Upper lobe of right lung (tissue), 1 donor: ENCODE results near the gene EDN2. TPM values are rescaled to one million over a fixed set of nuclear protein-coding genes. Genes with fewer than 3 reads are reported as not detected.

ENCODE experiments used
- ATAC-seq: fragments of 200-7000 bp; cut with Tn5 transposase; one replicate; pipeline ENCODE4 v1.9.1; 2020; ENCODE audit warnings: mild to moderate bottlenecking, moderate library complexity
- DNase-seq: peaks from one replicate; pipeline ENCODE4 v3.0.0-alpha.2; 2020
- H3K27ac ChIP-seq: fragments of 200-600 bp; one replicate; pipeline ENCODE4 v1.8.0; 2022
- H3K27me3 ChIP-seq: fragments of 200-600 bp; one replicate; pipeline ENCODE4 v1.8.0; 2022; ENCODE audit warnings: mild to moderate bottlenecking
- H3K36me3 ChIP-seq: fragments of 200-600 bp; one replicate; pipeline ENCODE4 v1.8.0; 2022
- H3K4me1 ChIP-seq: fragments of 200-600 bp; one replicate; pipeline ENCODE4 v1.8.0; 2022
- H3K4me3 ChIP-seq: fragments of 200-600 bp; one replicate; pipeline ENCODE4 v1.8.0; 2022; ENCODE audit warnings: mild to moderate bottlenecking
- H3K9me3 ChIP-seq: fragments of 200-600 bp; one replicate; pipeline ENCODE4 v1.8.0; 2022
- CTCF ChIP-seq: fragments of 200-600 bp; IDR thresholded peaks from one replicate; pipeline ENCODE4 v1.8.0; 2022; ENCODE audit warnings: antibody characterized with exemption
- intact Hi-C: fragments of 100-400 bp; cut with DNase I; formaldehyde crosslinking; loops from one replicate; pipeline ENCODE4 v1.11.0; 2022
- total RNA-seq: library from RNA; stranded (reverse); fragmentation: NEBNext Ultra II Directional; extraction: Animal tissue kit (Norgen Biotek cat#: 25700); gene quantifications from one replicate; pipeline ENCODE4 v1.2.1, GENCODE V29; 2021
- donor health status: DM: no; HTN: yes; CAD: no; lungs with severe emphysema.

Gene EDN2
- total RNA-seq, 1 donor from 2014 or later = not detected

GRCh38 chr1:41473738-41474362 lies 10.6 kb downstream of the EDN2 start:
- ATAC-seq = no peak
- H3K27ac ChIP-seq = peak overlapping the region; percentile 60
- no peak for TF ChIP-seq CTCF
- intact Hi-C loops = no loop called here
- no peaks in the 10 kb centered on the region for H3K9me3 ChIP-seq
- H3K36me3 ChIP-seq = no peaks in the 10 kb centered on the region
- no peak overlapping the region for H3K4me3 ChIP-seq
- no peaks in the 10 kb centered on the region for H3K27me3 ChIP-seq
- no peak for DNase-seq
- H3K4me1 ChIP-seq = peaks cover 26% of the 10 kb centered on the region

GRCh38 chr1:41471658-41472057 lies 12.8 kb downstream of the EDN2 start:
- H3K9me3 ChIP-seq = no peaks in the 10 kb centered on the region
- intact Hi-C loops = no loop called here
- no peak for ATAC-seq
- no peaks in the 10 kb centered on the region for H3K27me3 ChIP-seq
- H3K4me1 ChIP-seq = peaks cover 19% of the 10 kb centered on the region
- H3K36me3 ChIP-seq = no peaks in the 10 kb centered on the region
- H3K4me3 ChIP-seq = no peak overlapping the region
- H3K27ac ChIP-seq = no peak overlapping the region
- no peak for TF ChIP-seq CTCF
- no peak for DNase-seq

- DNase-seq = no peak
- Histone ChIP-seq H3K27ac (no peak overlapping the region), H3K36me3 (no peaks in the 10 kb centered on the region), H3K4me1 (peaks cover 8% of the 10 kb centered on the region), H3K4me3 (no peak overlapping the region), H3K9me3 (no peaks in the 10 kb centered on the region), H3K27me3 (no peaks in the 10 kb centered on the region)
- intact Hi-C loops = no loop called here
- ATAC-seq = no peak
- TF ChIP-seq CTCF = no peak
Measured at GRCh38 chr1:41469706-41470105, 14.8 kb downstream of the EDN2 start.

- no peak for TF ChIP-seq CTCF
- ATAC-seq (no peak), DNase-seq (no peak)
- intact Hi-C loops = no loop called here
- Histone ChIP-seq H3K4me3 (no peak overlapping the region), H3K27me3 (no peaks in the 10 kb centered on the region), H3K4me1 (no peaks in the 10 kb centered on the region), H3K27ac (no peak overlapping the region), H3K9me3 (no peaks in the 10 kb centered on the region), H3K36me3 (no peaks in the 10 kb centered on the region)
Measured at GRCh38 chr1:41468122-41468762, 16.2 kb downstream of the EDN2 start.

- no peak for TF ChIP-seq CTCF
Measured at GRCh38 chr1:41467673-41468072, 16.8 kb downstream of the EDN2 start.

More at GRCh38 chr1:41467673-41468072, 16.8 kb downstream of the EDN2 start:
- intact Hi-C loops = no loop called here
- no peaks in the 10 kb centered on the region for H3K4me1 ChIP-seq
- H3K27ac ChIP-seq = no peak overlapping the region
- H3K9me3 ChIP-seq = no peaks in the 10 kb centered on the region
- H3K4me3 ChIP-seq = no peak overlapping the region
- H3K36me3 ChIP-seq = no peaks in the 10 kb centered on the region
- DNase-seq (no peak), ATAC-seq (no peak)
- H3K27me3 ChIP-seq = no peaks in the 10 kb centered on the region
